Measurements from ENCODE around the gene PTK6. TPM values are rescaled to one million over a fixed set of nuclear protein-coding genes. Genes with fewer than 3 reads are reported as not detected.

The PTK6 gene
- total and polyA plus RNA-seq, 2 of the 13 experiments (the other 11 are each of a cell fraction or from before 2014, with no cell fraction given), result 0.08 TPM; not detected in 1

DNA sequence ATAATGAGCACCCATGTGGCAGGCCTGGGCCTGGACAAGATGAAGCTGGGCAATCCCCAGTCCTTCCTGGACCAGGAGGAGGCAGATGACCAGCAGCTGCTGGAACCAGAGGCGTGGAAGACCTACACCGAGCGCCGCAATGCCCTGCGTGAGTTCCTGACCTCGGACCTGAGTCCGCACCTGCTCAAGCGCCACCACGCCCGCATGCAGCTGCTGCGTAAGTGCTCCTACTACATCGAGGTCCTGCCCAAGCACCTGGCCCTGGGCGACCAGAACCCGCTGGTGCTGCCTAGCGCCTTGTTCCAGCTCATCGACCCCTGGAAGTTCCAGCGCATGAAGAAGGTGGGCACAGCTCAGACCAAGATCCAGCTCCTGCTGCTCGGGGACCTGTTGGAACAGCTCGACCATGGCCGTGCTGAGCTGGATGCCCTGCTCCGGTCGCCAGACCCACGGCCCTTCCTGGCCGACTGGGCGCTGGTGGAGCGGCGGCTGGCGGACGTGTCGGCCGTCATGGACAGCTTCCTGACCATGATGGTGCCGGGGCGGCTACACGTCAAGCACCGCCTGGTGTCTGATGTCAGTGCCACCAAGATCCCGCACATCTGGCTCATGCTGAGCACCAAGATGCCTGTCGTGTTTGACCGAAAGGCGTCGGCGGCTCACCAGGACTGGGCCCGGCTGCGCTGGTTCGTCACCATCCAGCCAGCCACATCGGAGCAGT is 18.6 kb upstream of the PTK6 start (continued):
- TF ChIP-seq ZZZ3 (CRISPR knock-in tag; IDR thresholded peaks at IDR 0.05; ENCODE audit: borderline replicate concordance) (no peak), FOXA1 (IDR thresholded peaks at IDR 0.05) (no peak), FOXA1 (CRISPR knock-in tag; IDR thresholded peaks at IDR 0.05) (no peak), HES4 (CRISPR knock-in tag; IDR thresholded peaks at IDR 0.05; ENCODE audit: borderline replicate concordance) (0 out of 2 replicates have a peak, but pooled peaks have one; percentile 42)

GRCh38 chr20:63554361-63555278 is 17.4 kb upstream of the PTK6 start:
- in situ Hi-C loops (cut with HindIII; ENCODE audit: extremely low pct_ligation_motif_present, low pct_unique_long_range_greater_than_20kb), result no loop called here
- POLR2A ChIA-PET, result interaction anchor here (1.2 to 1.9 kb wide), 4 partner anchors 10 to 19 kb away, joined by 3 to 5 read pairs (median 4); partner anchors contain the start of gene HELZ2
- CTCF ChIA-PET (ENCODE audit: low intra/inter-chr PET ratio, low total read pairs), result no interaction called here
- no peak overlapping the region for H2AFZ ChIP-seq (ENCODE audit: low read length)
- H3K4me3 ChIP-seq (replicated peaks in 1 of 3; ENCODE audit: insufficient read depth in 1 of 3, low read depth in 2 of 3, low read length in 3 of 3), result peak overlapping the region in 1 of 3 experiments; percentile 65; a peak in 1 of 6 replicates
- peaks cover 34% of the 10 kb centered on the region for H3K4me1 ChIP-seq (ENCODE audit: insufficient read depth, low read length)
- FAIRE-seq (no peak), ATAC-seq (peak; percentile 9), DNase-seq (ENCODE audit: low spot score) (no peak)
- no peaks in the 10 kb centered on the region for H4K20me1 ChIP-seq (ENCODE audit: insufficient read depth, low read length)
- H3K27ac ChIP-seq (ENCODE audit: extremely low read length, insufficient read depth, low read length), result no peak overlapping the region
- H3K4me2 ChIP-seq (ENCODE audit: low read depth, low read length), result peak overlapping the region; percentile 3; the same call in 1 of the 2 replicates
- 52% methylated on average over 29 of the region's 38 CpGs for WGBS (ENCODE audit: low lambda C conversion rate)
- intact Hi-C loops (cut with micrococcal nuclease; ENCODE audit: unreplicated experiment), result no loop called here
- H3K79me2 ChIP-seq (ENCODE audit: insufficient read depth, low read length), result no peaks in the 10 kb centered on the region
- no peaks in the 10 kb centered on the region for H3K9me3 ChIP-seq (ENCODE audit: low read length)
- no peaks in the 10 kb centered on the region; a peak in 1 of 5 replicates for H3K36me3 ChIP-seq (replicated peaks in 1 of 2; ENCODE audit: control insufficient read depth in 1 of 2, insufficient read depth in 2 of 2, low read length in 2 of 2)
- BruUV-seq (replicated peaks), result no TSS peak
- peaks cover 10 to 29% of the 10 kb centered on the region in 2 experiments; a peak in 4 of 5 replicates for H3K27me3 ChIP-seq (ENCODE audit: control insufficient read depth in 1 of 2, insufficient read depth in 2 of 2, low read length in 2 of 2)
- no peak overlapping the region for H3K9ac ChIP-seq (ENCODE audit: insufficient read depth, low read depth, low read length)
- TF ChIP-seq, protein P1, sequence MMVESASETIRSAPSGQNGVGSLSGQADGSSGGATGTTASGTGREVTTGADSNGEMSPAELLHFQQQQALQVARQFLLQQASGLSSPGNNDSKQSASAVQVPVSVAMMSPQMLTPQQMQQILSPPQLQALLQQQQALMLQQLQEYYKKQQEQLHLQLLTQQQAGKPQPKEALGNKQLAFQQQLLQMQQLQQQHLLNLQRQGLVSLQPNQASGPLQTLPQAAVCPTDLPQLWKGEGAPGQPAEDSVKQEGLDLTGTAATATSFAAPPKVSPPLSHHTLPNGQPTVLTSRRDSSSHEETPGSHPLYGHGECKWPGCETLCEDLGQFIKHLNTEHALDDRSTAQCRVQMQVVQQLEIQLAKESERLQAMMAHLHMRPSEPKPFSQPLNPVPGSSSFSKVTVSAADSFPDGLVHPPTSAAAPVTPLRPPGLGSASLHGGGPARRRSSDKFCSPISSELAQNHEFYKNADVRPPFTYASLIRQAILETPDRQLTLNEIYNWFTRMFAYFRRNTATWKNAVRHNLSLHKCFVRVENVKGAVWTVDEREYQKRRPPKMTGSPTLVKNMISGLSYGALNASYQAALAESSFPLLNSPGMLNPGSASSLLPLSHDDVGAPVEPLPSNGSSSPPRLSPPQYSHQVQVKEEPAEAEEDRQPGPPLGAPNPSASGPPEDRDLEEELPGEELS (CRISPR knock-in tag; IDR thresholded peaks at IDR 0.05), result no peak
- 0 out of 2 replicates have a peak, but pooled peaks have one; percentile 26 for TF ChIP-seq HNRNPL (IDR thresholded peaks at IDR 0.05; ENCODE audit: low read depth, low read length)
- no peak for TF ChIP-seq NFE2L2 (IDR thresholded peaks at IDR 0.05; ENCODE audit: low read length)
- TF ChIP-seq HIC2 (CRISPR knock-in tag; IDR thresholded peaks at IDR 0.05; ENCODE audit: low read depth), result 0 out of 2 replicates have a peak, but pooled peaks have one; percentile 36
- TF ChIP-seq DDIT3 (CRISPR knock-in tag; IDR thresholded peaks at IDR 0.05), result no peak
- TF ChIP-seq CHCHD3 (CRISPR knock-in tag; IDR thresholded peaks at IDR 0.05), result peak; percentile 63; the same call in 1 of the 2 replicates
- no peak for TF ChIP-seq CEBPB (IDR thresholded peaks at IDR 0.05; ENCODE audit: borderline replicate concordance, low read depth, low read length)
- TF ChIP-seq, protein P2, sequence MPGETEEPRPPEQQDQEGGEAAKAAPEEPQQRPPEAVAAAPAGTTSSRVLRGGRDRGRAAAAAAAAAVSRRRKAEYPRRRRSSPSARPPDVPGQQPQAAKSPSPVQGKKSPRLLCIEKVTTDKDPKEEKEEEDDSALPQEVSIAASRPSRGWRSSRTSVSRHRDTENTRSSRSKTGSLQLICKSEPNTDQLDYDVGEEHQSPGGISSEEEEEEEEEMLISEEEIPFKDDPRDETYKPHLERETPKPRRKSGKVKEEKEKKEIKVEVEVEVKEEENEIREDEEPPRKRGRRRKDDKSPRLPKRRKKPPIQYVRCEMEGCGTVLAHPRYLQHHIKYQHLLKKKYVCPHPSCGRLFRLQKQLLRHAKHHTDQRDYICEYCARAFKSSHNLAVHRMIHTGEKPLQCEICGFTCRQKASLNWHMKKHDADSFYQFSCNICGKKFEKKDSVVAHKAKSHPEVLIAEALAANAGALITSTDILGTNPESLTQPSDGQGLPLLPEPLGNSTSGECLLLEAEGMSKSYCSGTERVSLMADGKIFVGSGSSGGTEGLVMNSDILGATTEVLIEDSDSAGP (CRISPR knock-in tag; IDR thresholded peaks at IDR 0.05; ENCODE audit: borderline replicate concordance), result peak; percentile 49; the same call in 1 of the 2 replicates
- TF ChIP-seq ESRRA (CRISPR knock-in tag; IDR thresholded peaks at IDR 0.05; ENCODE audit: low read depth), result no peak
- peak; percentile 48; the same call in 1 of the 2 replicates for TF ChIP-seq DNMT1 (CRISPR knock-in tag; IDR thresholded peaks at IDR 0.05)

Measured in HepG2 (cell line).